GM18499 (cell line): ENCODE data around the gene EXOSC10.
"Not testable (repeated sequence)": the region's sequence is repeated elsewhere in the genome, so short reads cannot be mapped to it uniquely, and the experiment has no call there.

ENCODE experiments used
- ATAC-seq: cut with Tn5 transposase; IDR thresholded peaks from one replicate; pipeline ENCODE4 v1.9.1; 2021; ENCODE audit warnings: moderate number of reproducible peaks; ENCODE audit not compliant: insufficient read depth, unreplicated experiment

EXOSC10 gene

GRCh38 chr1:11024154-11024873 is 75.4 kb downstream of the EXOSC10 start:
- no peak for ATAC-seq

DNA sequence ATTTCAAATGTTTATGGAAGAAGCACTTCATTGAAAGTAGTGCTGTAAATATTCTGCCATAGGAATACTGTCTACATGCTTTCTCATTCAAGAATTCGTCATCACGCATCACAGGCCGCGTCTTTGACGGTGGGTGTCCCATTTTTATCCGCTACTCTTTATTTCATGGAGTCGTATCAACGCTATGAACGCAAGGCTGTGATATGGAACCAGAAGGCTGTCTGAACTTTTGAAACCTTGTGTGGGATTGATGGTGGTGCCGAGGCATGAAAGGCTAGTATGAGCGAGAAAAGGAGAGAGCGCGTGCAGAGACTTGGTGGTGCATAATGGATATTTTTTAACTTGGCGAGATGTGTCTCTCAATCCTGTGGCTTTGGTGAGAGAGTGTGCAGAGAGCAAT is 76.5 kb downstream of the EXOSC10 start:
- ATAC-seq, result no peak

DNA sequence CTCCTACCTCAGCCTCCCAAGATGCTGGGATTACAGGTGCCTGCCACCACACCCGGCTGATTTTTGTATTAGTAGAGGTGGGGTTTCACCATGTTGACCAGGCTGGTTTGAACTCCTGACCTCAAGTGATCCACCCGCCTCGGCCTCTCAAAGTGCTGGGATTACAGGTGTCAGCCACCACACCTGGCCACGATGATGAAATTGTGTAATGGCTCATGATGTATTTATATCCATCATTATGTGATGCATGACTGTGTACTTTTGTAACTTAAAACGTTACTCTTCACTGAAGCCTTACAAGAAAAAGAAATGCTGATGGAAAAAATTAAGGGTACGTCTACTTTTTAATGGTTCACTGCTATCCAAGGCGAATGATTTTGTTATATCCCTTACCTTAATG is 79.7 kb downstream of the EXOSC10 start:
- ATAC-seq, result no peak

DNA sequence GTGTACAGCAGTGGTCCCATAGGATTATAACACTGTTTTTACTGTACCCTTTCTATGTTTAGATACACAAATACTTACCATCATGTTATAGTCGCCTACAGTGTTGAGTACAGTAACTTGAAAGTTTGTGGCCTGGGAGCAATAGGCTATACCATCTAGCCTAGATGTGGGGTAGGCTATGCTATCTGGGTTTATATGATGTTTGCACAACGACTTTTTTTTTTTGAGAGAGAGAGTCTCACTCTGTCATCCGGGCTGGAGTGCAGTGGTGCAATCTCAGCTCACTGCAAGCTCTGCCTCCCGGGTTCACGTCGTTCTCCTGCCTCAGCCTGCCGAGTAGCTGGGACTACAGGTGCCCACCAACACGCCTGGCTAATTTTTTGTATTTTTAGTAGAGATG is 80.3 kb downstream of the EXOSC10 start:
- not testable (repeated sequence) for ATAC-seq
